GM19468 (cell line): ENCODE data around the gene MYLK2.
"Not testable (repeated sequence)": the region's sequence is repeated elsewhere in the genome, so short reads cannot be mapped to it uniquely, and the experiment has no call there.

ENCODE experiments used
- ATAC-seq: cut with Tn5 transposase; IDR thresholded peaks from one replicate; pipeline ENCODE4 v1.9.1; 2021; ENCODE audit warnings: mild to moderate bottlenecking, moderate library complexity, moderate number of reproducible peaks; ENCODE audit not compliant: unreplicated experiment; ENCODE audit errors: extremely low read depth

Gene MYLK2

DNA sequence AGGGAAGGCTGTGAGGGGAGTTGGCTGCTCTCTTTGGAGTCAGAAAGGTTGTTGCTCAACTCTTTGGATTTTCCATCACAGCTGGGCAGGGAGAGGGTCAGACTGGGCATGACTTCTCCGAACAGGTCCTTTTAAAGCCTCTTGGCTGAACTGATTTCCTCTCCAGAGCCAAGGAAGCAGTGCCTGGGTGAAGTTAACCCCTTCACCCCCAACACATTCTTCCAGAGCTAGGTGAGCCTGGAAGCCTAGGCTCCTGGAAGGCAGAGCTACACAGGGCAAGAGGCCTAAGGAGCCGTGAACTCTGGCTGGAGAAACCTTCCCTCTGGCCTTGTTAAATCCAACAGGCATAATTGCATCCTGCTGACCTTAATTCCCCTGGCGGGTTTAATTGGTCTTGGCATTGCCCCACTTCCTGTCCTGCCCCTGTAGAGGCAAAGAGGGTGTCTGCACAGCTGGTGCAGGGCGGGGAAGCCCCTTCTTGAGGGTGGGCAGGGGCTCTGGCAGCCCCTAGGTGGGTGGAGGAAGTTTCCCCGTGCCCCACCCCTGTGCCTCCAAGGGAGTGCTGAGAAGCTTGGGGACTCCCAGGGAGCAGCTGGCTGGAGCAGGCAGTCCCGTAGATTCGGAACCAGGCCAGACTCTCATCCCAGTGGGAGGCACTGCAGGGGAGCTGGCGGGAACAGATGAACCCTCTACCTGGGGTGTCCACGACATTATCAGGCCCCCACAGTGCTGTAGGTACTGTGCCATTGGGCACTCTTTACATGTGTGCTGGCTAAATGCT, 3.6 kb upstream of the MYLK2 start:
- no peak for ATAC-seq

DNA sequence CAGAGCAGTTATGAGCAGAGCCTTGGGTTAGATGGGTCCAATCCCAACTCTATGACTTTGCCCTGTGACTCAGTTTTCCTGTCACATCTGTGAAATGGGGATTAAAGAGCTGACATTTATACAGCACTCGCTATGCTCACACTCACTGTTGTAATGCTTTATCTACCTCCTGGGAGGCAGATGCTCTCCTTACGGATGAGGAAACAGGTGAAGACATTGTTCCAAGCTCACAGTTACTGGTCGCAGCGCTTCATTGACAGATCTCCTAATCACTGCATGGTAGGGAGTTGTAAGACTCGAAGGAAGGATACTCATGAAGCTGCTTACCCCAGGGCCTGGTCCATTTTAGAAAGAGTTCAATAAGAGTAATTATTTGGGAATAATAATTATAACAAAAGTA, 2.9 kb upstream of the MYLK2 start:
- no peak for ATAC-seq

DNA sequence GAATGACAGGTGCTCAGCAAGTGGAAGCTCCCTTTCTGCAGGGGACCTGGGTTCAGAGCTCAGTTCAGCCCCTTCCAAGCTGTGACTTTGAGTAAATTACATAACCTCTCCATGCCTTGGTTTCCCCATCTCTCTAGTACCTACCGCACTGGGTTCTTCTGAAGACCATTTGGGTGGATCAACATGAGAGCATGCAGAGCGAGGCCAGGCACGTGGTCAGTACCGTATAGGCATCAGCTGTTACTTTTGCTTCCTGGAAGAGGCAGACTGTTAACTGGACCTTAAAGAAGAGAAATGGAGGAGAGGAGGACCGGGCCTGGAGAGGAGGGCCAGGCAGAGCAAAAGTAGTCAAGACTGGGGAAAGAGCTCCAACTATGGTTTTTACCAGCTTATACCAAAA, 1.7 kb upstream of the MYLK2 start:
- ATAC-seq: no peak

- ATAC-seq: no peak
Measured at GRCh38 chr20:31818376-31818908, 714 bp upstream of the MYLK2 start.

GRCh38 chr20:31820228-31820627, 1.1 kb downstream of the MYLK2 start:
- ATAC-seq: no peak

DNA sequence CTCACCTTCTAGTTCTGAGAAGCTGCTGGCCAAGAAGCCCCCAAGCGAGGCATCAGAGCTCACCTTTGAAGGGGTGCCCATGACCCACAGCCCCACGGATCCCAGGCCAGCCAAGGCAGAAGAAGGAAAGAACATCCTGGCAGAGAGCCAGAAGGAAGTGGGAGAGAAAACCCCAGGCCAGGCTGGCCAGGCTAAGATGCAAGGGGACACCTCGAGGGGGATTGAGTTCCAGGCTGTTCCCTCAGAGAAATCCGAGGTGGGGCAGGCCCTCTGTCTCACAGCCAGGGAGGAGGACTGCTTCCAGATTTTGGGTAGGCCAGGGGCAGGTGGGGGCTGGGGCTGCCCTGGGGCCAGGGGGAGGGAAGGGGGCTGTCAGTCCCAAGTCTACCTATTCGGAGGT, 2.3 kb downstream of the MYLK2 start:
- ATAC-seq: no peak

DNA sequence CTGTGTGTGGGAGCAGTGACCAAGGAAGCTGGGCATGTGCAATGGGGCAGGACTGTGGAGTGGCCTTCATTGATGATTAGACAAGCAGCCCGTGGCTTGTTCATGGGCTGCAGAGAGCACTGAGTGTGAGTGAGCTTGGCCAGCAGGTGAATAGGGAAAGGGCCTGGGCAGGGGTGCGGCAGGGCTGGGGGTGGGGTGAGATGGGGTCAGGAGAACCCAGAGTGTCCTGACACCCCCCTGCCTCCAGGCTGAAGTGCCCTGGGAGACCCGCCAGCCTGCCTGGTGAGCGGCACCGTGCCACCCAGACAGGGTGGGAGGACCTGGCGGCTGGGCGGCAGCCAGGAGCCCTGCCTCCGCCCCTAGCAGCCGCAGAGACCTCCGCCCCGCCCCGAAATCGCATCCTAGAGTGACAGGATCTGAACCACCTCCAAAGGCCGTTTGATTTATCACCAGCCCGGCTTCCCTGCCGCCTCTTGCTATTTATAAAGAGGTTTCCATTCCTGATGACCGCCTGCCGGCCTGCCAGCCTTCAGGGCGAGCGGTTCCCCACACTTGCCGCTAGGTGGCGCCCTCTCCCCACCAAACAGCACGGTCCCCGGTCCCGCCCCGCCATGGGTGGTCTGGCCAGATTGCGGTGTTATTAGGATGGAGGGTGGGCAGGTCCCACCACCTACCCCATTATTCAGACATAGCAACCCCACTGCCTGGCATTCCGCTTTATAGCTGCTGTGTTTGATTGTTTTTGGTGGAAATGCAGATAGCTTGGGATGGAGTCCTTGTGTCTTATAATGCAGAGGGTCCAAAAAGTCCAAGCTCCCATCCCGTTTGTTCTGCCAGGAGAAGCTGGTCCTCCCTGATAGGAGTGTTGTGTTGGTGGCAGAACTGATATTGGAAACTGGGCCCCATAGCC, 3.5 kb downstream of the MYLK2 start:
- no peak for ATAC-seq

GRCh38 chr20:31823360-31824124, 4.4 kb downstream of the MYLK2 start:
- ATAC-seq: no peak

GRCh38 chr20:31824125-31824485, 4.9 kb downstream of the MYLK2 start:
- ATAC-seq: no peak

GRCh38 chr20:31824554-31825313, 5.6 kb downstream of the MYLK2 start:
- ATAC-seq: no peak

- ATAC-seq: no peak
Measured at GRCh38 chr20:31826074-31826473, 6.9 kb downstream of the MYLK2 start.

DNA sequence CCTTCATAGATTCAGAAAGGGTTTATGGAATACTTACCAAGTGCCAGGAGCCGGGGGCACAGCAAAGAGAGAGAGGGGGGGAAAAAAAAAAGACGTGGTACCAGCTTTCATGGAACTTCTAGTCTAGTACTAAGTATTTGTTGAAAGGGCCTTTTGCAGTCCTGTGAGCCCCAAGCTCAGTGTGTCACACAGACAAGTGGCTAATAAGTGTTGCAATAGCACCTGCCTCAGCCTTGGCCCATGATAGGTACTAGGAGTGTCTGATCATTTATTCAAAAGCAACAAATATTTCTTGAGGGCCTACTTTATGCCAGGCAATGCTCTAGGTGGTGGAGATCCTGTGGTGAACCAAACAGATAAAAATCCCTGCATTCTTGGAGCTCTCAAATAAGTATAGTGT, 7.9 kb downstream of the MYLK2 start:
- no peak for ATAC-seq

DNA sequence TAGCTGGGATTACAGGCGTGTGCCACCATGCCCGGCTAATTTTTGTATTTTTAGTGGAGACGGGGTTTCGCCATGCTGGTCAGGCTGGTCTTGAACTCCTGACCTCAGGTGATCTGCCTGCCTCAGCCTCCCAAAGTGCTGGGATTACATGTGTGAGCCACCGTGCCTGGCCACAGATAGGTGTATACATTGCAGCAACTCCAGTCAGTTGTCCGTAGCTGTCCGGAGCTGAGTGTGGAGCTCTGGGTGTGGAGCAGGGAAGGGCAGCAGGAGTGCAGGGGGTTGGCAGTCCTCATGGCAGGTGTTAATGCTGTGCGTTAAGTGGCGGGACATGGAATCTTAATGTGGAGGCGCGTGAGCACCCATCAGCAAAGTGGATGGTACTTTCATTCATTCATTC, 8.9 kb downstream of the MYLK2 start:
- ATAC-seq: not testable (repeated sequence)

DNA sequence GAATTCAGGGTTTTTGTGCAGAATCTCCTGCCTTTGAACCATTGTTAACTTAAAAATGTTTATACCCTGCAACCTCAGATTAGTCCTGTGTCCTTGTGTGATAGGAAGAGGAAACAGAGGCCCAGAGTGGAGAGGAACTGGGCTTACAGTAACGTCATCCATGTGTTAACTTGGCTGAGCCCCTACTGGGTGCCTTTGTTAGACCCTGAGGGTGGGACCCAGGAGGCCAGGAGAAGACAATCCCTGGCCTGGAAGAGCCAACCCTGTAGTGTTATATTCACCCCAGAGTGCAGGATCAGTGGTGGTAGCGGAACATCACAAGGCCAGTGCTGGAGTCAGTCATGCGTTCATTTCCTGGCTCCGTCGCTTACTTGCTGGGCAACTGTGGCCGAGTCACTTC, 10.6 kb downstream of the MYLK2 start:
- no peak for ATAC-seq

GRCh38 chr20:31830406-31830981, 11.3 kb downstream of the MYLK2 start:
- no peak for ATAC-seq

GRCh38 chr20:31831211-31831610, 12.1 kb downstream of the MYLK2 start:
- ATAC-seq: no peak

DNA sequence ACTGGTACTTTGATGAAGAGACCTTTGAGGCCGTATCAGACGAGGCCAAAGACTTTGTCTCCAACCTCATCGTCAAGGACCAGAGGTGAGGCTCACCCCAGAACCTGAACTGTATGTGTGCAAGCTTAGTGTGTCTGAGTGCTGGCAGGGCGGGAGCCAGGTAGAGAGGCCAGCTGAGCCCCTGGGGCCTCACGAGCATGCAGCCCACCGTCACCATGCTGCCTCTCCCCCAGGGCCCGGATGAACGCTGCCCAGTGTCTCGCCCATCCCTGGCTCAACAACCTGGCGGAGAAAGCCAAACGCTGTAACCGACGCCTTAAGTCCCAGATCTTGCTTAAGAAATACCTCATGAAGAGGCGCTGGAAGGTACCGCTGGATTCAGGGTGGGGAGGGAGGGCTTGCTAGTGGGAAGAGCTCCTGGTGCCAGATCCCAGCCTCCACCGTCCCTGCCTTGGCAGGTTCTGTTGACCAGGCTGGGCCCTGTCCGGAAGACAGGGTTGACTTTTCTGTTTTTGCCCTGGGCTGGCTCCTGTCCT, 12.7 kb downstream of the MYLK2 start:
- ATAC-seq: no peak

DNA sequence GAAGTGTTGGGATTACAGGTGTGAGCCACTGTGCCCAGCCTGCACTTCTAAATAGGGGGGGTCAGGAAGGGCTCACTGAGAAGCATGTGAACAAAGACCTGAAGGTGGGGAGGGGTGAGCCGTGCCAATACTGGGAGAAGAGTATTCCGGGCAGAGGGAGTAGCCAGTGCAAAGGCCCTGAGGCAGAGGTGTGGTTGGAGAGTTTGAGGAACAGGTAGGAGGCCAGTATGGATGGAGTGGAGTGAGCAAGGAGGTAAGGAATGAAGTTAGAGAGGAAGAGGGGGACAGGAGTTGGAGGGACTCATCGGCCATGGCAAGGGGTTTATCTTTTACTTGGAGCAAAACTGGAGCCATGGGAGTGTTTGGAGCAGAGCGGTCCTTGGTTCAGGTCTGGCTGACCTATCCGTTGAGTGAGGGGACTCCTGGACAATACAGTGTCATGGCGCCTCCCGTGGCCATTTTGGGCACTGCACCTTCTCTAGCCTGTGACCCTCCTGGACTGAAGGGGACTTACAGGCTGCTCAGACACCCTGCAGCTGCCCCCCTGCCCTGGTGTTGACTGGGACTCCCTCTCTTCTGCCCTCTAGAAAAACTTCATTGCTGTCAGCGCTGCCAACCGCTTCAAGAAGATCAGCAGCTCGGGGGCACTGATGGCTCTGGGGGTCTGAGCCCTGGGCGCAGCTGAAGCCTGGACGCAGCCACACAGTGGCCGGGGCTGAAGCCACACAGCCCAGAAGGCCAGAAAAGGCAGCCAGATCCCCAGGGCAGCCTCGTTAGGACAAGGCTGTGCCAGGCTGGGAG, 14.2 kb downstream of the MYLK2 start:
- ATAC-seq: no peak
